ENCODE measurements around the gene CLOCK.

GRCh38 chr4:55547466-55547770, 709 bp upstream of the CLOCK start:
- TF ChIP-seq CTCF (IDR thresholded peaks at IDR 0.05; ENCODE audit: insufficient read depth, low read length, poor library complexity, severe bottlenecking): no peak
- no peak for TF ChIP-seq EZH2phosphoT487 (conservative IDR thresholded peaks at IDR 0.05; ENCODE audit: low read length)
